GM12878 (cell line): ENCODE data around the gene C15orf39. TPM values are rescaled to one million over a fixed set of nuclear protein-coding genes. Genes with fewer than 3 reads are reported as not detected.

Experiments
- ATAC-seq: fragments of 200-7000 bp; cut with Tn5 transposase; 3 replicates; pipeline ENCODE4 v1.9.1; 2020; ENCODE audit warnings: mild to moderate bottlenecking, moderate library complexity
- BruUV-seq: library from RNA; stranded (reverse); fragments of 400-500 nt; replicated peaks from 2 replicates; lab custom pipeline; 2021; lab: Mats Ljungman, UMichigan
- CTCF ChIA-PET: fragments of 300-600 bp; sonication (Branson Sonifier 250); formaldehyde crosslinking; extraction: SDS; loops from one replicate; lab custom pipeline; 2021; ENCODE audit warnings: inconsistent platforms; lab: Yijun Ruan, JAX
- POLR2A ChIA-PET: fragments of 350-600 bp; formaldehyde crosslinking; extraction: SDS; loops from one replicate; lab custom pipeline; 2021; ENCODE audit warnings: inconsistent platforms; lab: Charles Lee
- RAD21 ChIA-PET: fragments of 300-600 bp; sonication (Branson Sonifier 250); formaldehyde crosslinking; loops from one replicate; lab custom pipeline; 2023; ENCODE audit warnings: antibody characterized with exemption; ENCODE audit not compliant: unreplicated experiment; lab: Charles Lee
- SMC1A ChIA-PET: fragments of 300-600 bp; sonication (Branson Sonifier 250); formaldehyde crosslinking; loops from one replicate; lab custom pipeline; 2023; ENCODE audit not compliant: unreplicated experiment, uncharacterized antibody; lab: Charles Lee
- DNase-seq: peaks from one replicate; pipeline ENCODE4 v3.0.0-alpha.2; 2011; ENCODE audit warnings: low read depth, low spot score
- FAIRE-seq: peaks from 3 replicates; lab custom pipeline; 2011; peaks lifted over from hg19 to GRCh38; lab: Jason Lieb, UNC
- H2AFZ ChIP-seq: 2 replicates; pipeline ENCODE4 v1.6.0; 2011; ENCODE audit warnings: low read depth, low read length, control low read depth; ENCODE audit not compliant: control insufficient read depth
- H3K27ac ChIP-seq: 2 replicates; pipeline ENCODE4 v1.5.1; 2011; ENCODE audit warnings: control low read depth; ENCODE audit not compliant: control insufficient read depth, insufficient read depth
- H3K27me3 ChIP-seq, 2 experiments: replicated peaks in 1 of 2; 2 replicates each; pipeline versions ENCODE4 v1.6.0 to v1.6.1; 2011; ENCODE audit warnings: low read length in 1 of 2; ENCODE audit not compliant: control insufficient read depth in 2 of 2, insufficient read depth in 2 of 2
- H3K36me3 ChIP-seq, 2 experiments: 2 replicates each; pipeline ENCODE4 v1.5.1; 2011; ENCODE audit warnings: low read length in 1 of 2; ENCODE audit not compliant: control insufficient read depth in 2 of 2, insufficient read depth in 2 of 2
- H3K4me1 ChIP-seq: 2 replicates; pipeline ENCODE4 v1.6.1; 2011; ENCODE audit warnings: mild to moderate bottlenecking, low read length, moderate library complexity, mixed read lengths; ENCODE audit not compliant: control insufficient read depth, insufficient read depth
- H3K4me2 ChIP-seq: 2 replicates; pipeline ENCODE4 v1.6.0; 2011; ENCODE audit warnings: control low read depth; ENCODE audit not compliant: control insufficient read depth, insufficient read depth
- H3K4me3 ChIP-seq: fragments of 200-600 bp; sonication (generic); 2 replicates; pipeline ENCODE4 v1.5.1; 2016
- H3K79me2 ChIP-seq: 2 replicates; pipeline ENCODE4 v1.6.0; 2011; ENCODE audit warnings: low read length; ENCODE audit not compliant: control insufficient read depth, insufficient read depth
- H3K9ac ChIP-seq: 2 replicates; pipeline ENCODE4 v1.8.0; 2011; ENCODE audit warnings: low read length, control low read depth, mixed read lengths; ENCODE audit not compliant: control insufficient read depth, insufficient read depth
- H3K9me3 ChIP-seq: replicated peaks from 3 replicates; pipeline ENCODE4 v1.5.1; 2011; ENCODE audit warnings: mild to moderate bottlenecking, low read length; ENCODE audit not compliant: control insufficient read depth, insufficient read depth
- H4K20me1 ChIP-seq: 2 replicates; pipeline ENCODE4 v1.6.0; 2011; ENCODE audit not compliant: control insufficient read depth, insufficient read depth
- BRCA1 ChIP-seq: IDR thresholded peaks from 2 replicates; pipeline ENCODE4 v1.6.1; 2011; ENCODE audit warnings: low read depth, low read length, improper control_type of control experiment
- EGR1 ChIP-seq, 2 experiments: IDR thresholded peaks; 1 replicate in 1 of 2; 2 replicates in 1 of 2; pipeline ENCODE4 v1.6.1; 2011 to 2012; ENCODE audit warnings: low read depth in 2 of 2, low read length in 2 of 2, borderline replicate concordance in 1 of 2, mild to moderate bottlenecking in 1 of 2, moderate library complexity in 1 of 2
- HDAC2 ChIP-seq: fragments of 200-600 bp; sonication (generic); IDR thresholded peaks from 2 replicates; pipeline ENCODE4 v1.6.1; 2017
- IKZF1 ChIP-seq: fragments of 450-650 bp; conservative IDR thresholded peaks from 2 replicates; pipeline ENCODE4 v1.6.1; 2017; ENCODE audit warnings: antibody characterized with exemption, mild to moderate bottlenecking
- JUNB ChIP-seq: IDR thresholded peaks from 2 replicates; pipeline ENCODE4 v1.6.1; 2016; ENCODE audit warnings: antibody characterized with exemption, mild to moderate bottlenecking
- KDM1A ChIP-seq: fragments of 200-600 bp; sonication (generic); IDR thresholded peaks from 2 replicates; pipeline ENCODE4 v1.6.1; 2016; ENCODE audit warnings: borderline replicate concordance
- KLF5 ChIP-seq: fragments of 450-650 bp; IDR thresholded peaks from 2 replicates; pipeline ENCODE4 v1.6.1; 2014; ENCODE audit warnings: mild to moderate bottlenecking; ENCODE audit not compliant: partially characterized antibody
- NFYA ChIP-seq: IDR thresholded peaks from 2 replicates; pipeline ENCODE4 v1.6.1; 2011; ENCODE audit warnings: low read depth, mild to moderate bottlenecking, low read length, improper control_type of control experiment, borderline replicate concordance
- NR2C2 ChIP-seq: IDR thresholded peaks from 2 replicates; pipeline ENCODE4 v1.6.1; 2011; ENCODE audit warnings: borderline replicate concordance, low read depth; ENCODE audit not compliant: control insufficient read depth, insufficient read length
- RB1 ChIP-seq: fragments of 450-650 bp; formaldehyde crosslinking; IDR thresholded peaks from 2 replicates; pipeline ENCODE4 v1.6.1; 2017; ENCODE audit warnings: mild to moderate bottlenecking, borderline replicate concordance
- SMAD1 ChIP-seq: fragments of 450-650 bp; IDR thresholded peaks from 2 replicates; pipeline ENCODE4 v1.6.1; 2018; ENCODE audit warnings: mild to moderate bottlenecking, low read depth; ENCODE audit not compliant: partially characterized antibody
- SPI1 ChIP-seq: IDR thresholded peaks from 2 replicates; pipeline ENCODE4 v1.6.1; 2011; ENCODE audit warnings: low read depth, mild to moderate bottlenecking, low read length, moderate library complexity, borderline replicate concordance; ENCODE audit not compliant: insufficient read depth
- SRF ChIP-seq, 2 experiments: IDR thresholded peaks; 2 replicates each; pipeline ENCODE4 v1.6.1; 2011; ENCODE audit warnings: low read depth in 2 of 2, low read length in 2 of 2, mild to moderate bottlenecking in 1 of 2, moderate library complexity in 1 of 2
- SUPT20H ChIP-seq: IDR thresholded peaks from 2 replicates; pipeline ENCODE4 v1.6.1; 2011; ENCODE audit warnings: low read depth, mild to moderate bottlenecking, low read length, moderate library complexity, borderline replicate concordance; ENCODE audit not compliant: control insufficient read depth
- WGBS: methylation state at CpG from one replicate; pipeline ENCODE4 v1.1.6; 2016; ENCODE audit warnings: low lambda C conversion rate; ENCODE audit not compliant: insufficient replicate concordance, insufficient coverage; ENCODE audit errors: missing lambda C conversion rate; 5-methylcytosine and 5-hydroxymethylcytosine counted together
- in situ Hi-C: fragments of 300-500 bp; cut with MboI; formaldehyde crosslinking; loops from 9 replicates; pipeline ENCODE4 v1.14.3; 2018; ENCODE audit warnings: mixed read lengths
- intact Hi-C: fragments of 100-400 bp; cut with micrococcal nuclease; formaldehyde crosslinking; loops from one replicate; pipeline ENCODE4 v1.14.2; 2022; ENCODE audit not compliant: unreplicated experiment
- polyA plus RNA-seq, 11 experiments: library from polyadenylated mRNA; depleted of rRNA in 4 of 11; unstranded in 6 of 11; stranded (reverse) in 5 of 11; fragments of >200 nt; fragmentation: Nextera tagmentation in 4 of 11; fragmentation: Illumina TruSeq in 1 of 11; extraction: Ambion mirVana in 4 of 11; extraction: Trizol in 1 of 11; gene quantifications; 1 replicate in 1 of 11; 2 replicates in 10 of 11; pipeline versions ENCODE4 v1.2.1 to v1.2.3, GENCODE V29; 2011 to 2016; ENCODE audit warnings: inconsistent platforms in 2 of 11, missing spikeins in 2 of 11, low read depth in 1 of 11
- total RNA-seq, 4 experiments: library from RNA; depleted of rRNA in 3 of 4; stranded (reverse); fragments of >200 nt in 3 of 4; fragmentation: Illumina TruSeq in 1 of 4; extraction: Trizol in 1 of 4; gene quantifications; 2 replicates each; pipeline versions ENCODE4 v1.2.1 to v1.2.3, GENCODE V29; 2013 to 2021
- TF ChIP-seq, protein P1 (sequence below): IDR thresholded peaks from 2 replicates; pipeline ENCODE4 v1.6.1; 2012; ENCODE audit warnings: low read depth, low read length, improper control_type of control experiment
- TF ChIP-seq, protein P2 (sequence below): fragments of 450-650 bp; IDR thresholded peaks from 2 replicates; pipeline ENCODE4 v1.6.1; 2017; ENCODE audit warnings: borderline replicate concordance
- TF ChIP-seq, protein P3 (sequence below): IDR thresholded peaks from 2 replicates; pipeline ENCODE4 v1.6.1; 2011; ENCODE audit warnings: borderline replicate concordance, low read depth, mild to moderate bottlenecking, moderate library complexity, mixed read lengths, low read length; ENCODE audit not compliant: insufficient read depth; ENCODE audit errors: extremely low read length

Gene C15orf39
- total and polyA plus RNA-seq, 10 of the 15 experiments (the other 5 are each of a cell fraction or from before 2014, with no cell fraction given) = 2.3 to 139 (median 33.0) TPM

DNA sequence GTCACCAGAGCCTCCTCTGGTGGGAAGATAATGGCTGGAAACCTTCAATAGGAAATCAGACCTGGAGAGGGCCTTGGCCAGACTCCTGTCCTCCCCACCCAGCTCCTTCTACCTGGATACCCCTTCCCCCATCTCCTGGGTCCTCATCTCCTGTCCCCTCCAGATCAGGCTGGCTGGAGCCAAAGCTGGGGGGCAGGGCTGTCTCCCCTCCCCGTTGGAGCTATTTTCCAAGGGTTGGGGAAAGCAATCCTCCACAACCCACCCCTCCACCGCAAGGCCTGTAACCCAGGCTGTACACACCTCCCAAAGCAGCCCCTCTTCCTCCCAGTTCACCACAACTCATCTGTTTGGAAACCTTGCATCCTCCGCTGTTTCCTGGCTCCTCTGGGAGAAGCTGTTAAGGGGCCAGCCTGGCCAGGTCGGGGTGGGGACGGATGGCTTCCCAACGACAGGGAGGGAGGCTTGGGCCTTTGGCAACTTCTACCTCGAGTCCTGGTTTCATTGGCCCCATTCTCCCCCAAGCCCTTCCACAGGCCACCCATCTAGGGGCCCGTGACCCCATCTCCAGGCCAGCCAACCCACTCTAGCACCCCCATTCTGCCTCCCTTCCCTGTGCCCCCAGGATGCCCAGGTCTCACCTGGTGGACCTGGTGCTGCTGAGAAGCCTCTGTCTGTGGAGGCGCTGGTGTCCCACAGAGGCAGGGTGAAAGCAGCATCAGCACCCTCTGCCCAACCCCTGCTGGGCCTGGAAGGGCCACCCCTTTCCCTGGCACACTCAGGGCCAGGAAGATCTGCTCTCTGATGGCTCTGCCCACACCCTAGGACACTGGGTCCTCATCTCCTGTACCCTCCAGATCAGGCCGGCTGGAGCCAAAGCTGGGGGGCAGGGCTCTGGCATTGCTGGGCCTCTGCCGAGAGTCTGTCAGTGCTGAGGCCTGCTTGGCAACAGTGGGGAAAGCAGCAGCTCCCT, 34.4 kb downstream of the C15orf39 start:
- in situ Hi-C loops = loop anchor here (5.0 kb wide), 1 partner anchor 81 kb away; no protein-coding TSS in a partner anchor
- Histone ChIP-seq H2AFZ (no peak overlapping the region), H3K79me2 (no peaks in the 10 kb centered on the region), H4K20me1 (no peaks in the 10 kb centered on the region), H3K4me3 (no peak overlapping the region), H3K4me1 (no peaks in the 10 kb centered on the region), H3K27ac (no peak overlapping the region), H3K4me2 (no peak overlapping the region), H3K9ac (no peak overlapping the region), H3K27me3 (peaks cover 0 to 2% of the 10 kb centered on the region in 2 experiments; a peak in 1 of 4 replicates), H3K36me3 (no peaks in the 10 kb centered on the region), H3K9me3 (no peaks in the 10 kb centered on the region)
- DNase-seq (no peak), FAIRE-seq (no peak), ATAC-seq (no peak)
- intact Hi-C loops = no loop called here
- no TSS peak for BruUV-seq
- WGBS = 38% methylated on average over 11 of the region's 11 CpGs
- ChIA-PET RAD21 (no interaction called here), POLR2A (no interaction called here), SMC1A (no interaction called here), CTCF (no interaction called here)
- no peak for TF ChIP-seq RB1
- TF ChIP-seq EGR1 (IDR thresholded peaks at IDR 0.05; ENCODE audit: borderline replicate concordance in 1 of 2, low read depth in 2 of 2, low read length in 2 of 2) = no peak
- no peak for TF ChIP-seq IKZF1
- no peak for TF ChIP-seq SRF (IDR thresholded peaks at IDR 0.05; ENCODE audit: low read depth in 2 of 2, low read length in 2 of 2)
- no peak for TF ChIP-seq SMAD1
- TF ChIP-seq BRCA1 = no peak
- no peak for TF ChIP-seq SUPT20H
- TF ChIP-seq NFYA = no peak
- TF ChIP-seq HDAC2 = no peak
- TF ChIP-seq KDM1A = no peak
- no peak for TF ChIP-seq SPI1
- no peak for TF ChIP-seq NR2C2
- TF ChIP-seq, protein P1, sequence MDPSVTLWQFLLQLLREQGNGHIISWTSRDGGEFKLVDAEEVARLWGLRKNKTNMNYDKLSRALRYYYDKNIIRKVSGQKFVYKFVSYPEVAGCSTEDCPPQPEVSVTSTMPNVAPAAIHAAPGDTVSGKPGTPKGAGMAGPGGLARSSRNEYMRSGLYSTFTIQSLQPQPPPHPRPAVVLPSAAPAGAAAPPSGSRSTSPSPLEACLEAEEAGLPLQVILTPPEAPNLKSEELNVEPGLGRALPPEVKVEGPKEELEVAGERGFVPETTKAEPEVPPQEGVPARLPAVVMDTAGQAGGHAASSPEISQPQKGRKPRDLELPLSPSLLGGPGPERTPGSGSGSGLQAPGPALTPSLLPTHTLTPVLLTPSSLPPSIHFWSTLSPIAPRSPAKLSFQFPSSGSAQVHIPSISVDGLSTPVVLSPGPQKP = no peak
- TF ChIP-seq KLF5 = no peak
- TF ChIP-seq, protein P2, sequence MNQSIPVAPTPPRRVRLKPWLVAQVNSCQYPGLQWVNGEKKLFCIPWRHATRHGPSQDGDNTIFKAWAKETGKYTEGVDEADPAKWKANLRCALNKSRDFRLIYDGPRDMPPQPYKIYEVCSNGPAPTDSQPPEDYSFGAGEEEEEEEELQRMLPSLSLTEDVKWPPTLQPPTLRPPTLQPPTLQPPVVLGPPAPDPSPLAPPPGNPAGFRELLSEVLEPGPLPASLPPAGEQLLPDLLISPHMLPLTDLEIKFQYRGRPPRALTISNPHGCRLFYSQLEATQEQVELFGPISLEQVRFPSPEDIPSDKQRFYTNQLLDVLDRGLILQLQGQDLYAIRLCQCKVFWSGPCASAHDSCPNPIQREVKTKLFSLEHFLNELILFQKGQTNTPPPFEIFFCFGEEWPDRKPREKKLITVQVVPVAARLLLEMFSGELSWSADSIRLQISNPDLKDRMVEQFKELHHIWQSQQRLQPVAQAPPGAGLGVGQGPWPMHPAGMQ = no peak
- TF ChIP-seq, protein P3, sequence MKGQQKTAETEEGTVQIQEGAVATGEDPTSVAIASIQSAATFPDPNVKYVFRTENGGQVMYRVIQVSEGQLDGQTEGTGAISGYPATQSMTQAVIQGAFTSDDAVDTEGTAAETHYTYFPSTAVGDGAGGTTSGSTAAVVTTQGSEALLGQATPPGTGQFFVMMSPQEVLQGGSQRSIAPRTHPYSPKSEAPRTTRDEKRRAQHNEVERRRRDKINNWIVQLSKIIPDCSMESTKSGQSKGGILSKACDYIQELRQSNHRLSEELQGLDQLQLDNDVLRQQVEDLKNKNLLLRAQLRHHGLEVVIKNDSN = no peak
- no peak for TF ChIP-seq JUNB
